22Rv1 (cell line): ENCODE results near the gene GAREM1.

Source experiments
- CTCF ChIP-seq: fragments of 450-650 bp; IDR thresholded peaks from 2 replicates; pipeline ENCODE4 v1.5.1; 2017; ENCODE audit warnings: mild to moderate bottlenecking
- ZFX ChIP-seq: fragments of 450-650 bp; IDR thresholded peaks from 2 replicates; pipeline ENCODE4 v1.6.1; 2017; ENCODE audit warnings: antibody characterized with exemption, borderline replicate concordance

GRCh38 chr18:32243358-32243757 is 227.3 kb downstream of the GAREM1 start:
- TF ChIP-seq CTCF = no peak
- no peak for TF ChIP-seq ZFX
